Myocyte (in vitro differentiated cells): ENCODE measurements around the gene C1orf210. TPM values are rescaled to one million over a fixed set of nuclear protein-coding genes. Genes with fewer than 3 reads are reported as not detected.

Experiments
- total RNA-seq: library from RNA; depleted of rRNA; stranded (reverse); fragments of >200 nt; gene quantifications from 2 replicates; pipeline ENCODE4 v1.2.3, GENCODE V29; 2014

Gene C1orf210
- total RNA-seq, 1 donor from 2014 or later = not detected

Other genes with a start within 250 kb of the C1orf210 start
- 67.4 and 74.0 TPM in 2 replicates for gene EBNA1BP2, start 113.3 kb downstream of the C1orf210 start, total RNA-seq
- 0.21 and 0.47 TPM in 2 replicates for gene CFAP57, start 113.3 kb downstream of the C1orf210 start, total RNA-seq
- gene TMEM125, start 15.6 kb downstream of the C1orf210 start, total RNA-seq = not detected in 2 replicates
- gene TIE1, start 15.4 kb upstream of the C1orf210 start, total RNA-seq = 0.11 TPM in 1 of 2 replicates, not detected in the other
- gene MPL, start 52.2 kb upstream of the C1orf210 start, total RNA-seq = 0.08 TPM in 1 of 2 replicates, not detected in the other
- 0.68 and 2.0 TPM in 2 replicates for gene CDC20, start 73.4 kb upstream of the C1orf210 start, total RNA-seq
- 47.3 and 48.2 TPM in 2 replicates for gene ELOVL1, start 82.4 kb upstream of the C1orf210 start, total RNA-seq
- gene MED8, start 104.2 kb upstream of the C1orf210 start, total RNA-seq = 24.8 and 37.0 TPM in 2 replicates
- 13.8 and 19.5 TPM in 2 replicates for gene SZT2, start 104.3 kb upstream of the C1orf210 start, total RNA-seq
- gene HYI, start 168.3 kb upstream of the C1orf210 start, total RNA-seq = 8.7 and 12.4 TPM in 2 replicates
- 7.8 and 9.9 TPM in 2 replicates for gene PTPRF, start 245.3 kb upstream of the C1orf210 start, total RNA-seq